Activated naive CD8-positive, alpha-beta T cell (primary cell): ENCODE measurements around the gene APEX1.
A peak's percentile ranks its signal among the peaks of the same experiment; 100 is the strongest.

ENCODE experiments used
- H3K27ac Mint-ChIP-seq: one replicate; pipeline ENCODE4 v1.8.0; 2021; ENCODE audit warnings: mixed read lengths
- H3K27me3 Mint-ChIP-seq: one replicate; pipeline ENCODE4 v1.8.0; 2021; ENCODE audit warnings: mixed read lengths
- H3K36me3 Mint-ChIP-seq: one replicate; pipeline ENCODE4 v1.8.0; 2021; ENCODE audit warnings: mixed read lengths
- H3K4me1 Mint-ChIP-seq: one replicate; pipeline ENCODE4 v1.8.0; 2021; ENCODE audit warnings: low read depth, mixed read lengths
- H3K4me3 Mint-ChIP-seq: one replicate; pipeline ENCODE4 v1.8.0; 2021; ENCODE audit warnings: mild to moderate bottlenecking, mixed read lengths
- H3K9me3 Mint-ChIP-seq: one replicate; pipeline ENCODE4 v1.8.0; 2021; ENCODE audit warnings: low read depth, mixed read lengths

The APEX1 gene

GRCh38 chr14:20454516-20455354 is at the start of gene APEX1, which contains the start of gene OSGEP:
Gene APEX1 (plus strand): TSS chr14:20455226. CDS start chr14:20455646, 420 bp downstream.
Gene OSGEP (minus strand): TSS chr14:20454812. CDS start chr14:20454683, 129 bp downstream.
- peaks cover 36% of the 10 kb centered on the region for H3K4me1 Mint-ChIP-seq
- H3K27ac Mint-ChIP-seq: no peak within 1 kb of the TSS
- peaks cover 6% of the 10 kb centered on the region for H3K36me3 Mint-ChIP-seq

GRCh38 chr14:20409226-20409625 is 45.8 kb upstream of the APEX1 start:
- Mint-ChIP-seq H3K27me3 (no peaks in the 10 kb centered on the region), H3K27ac (peak overlapping the region; percentile 50), H3K4me1 (peaks cover 51% of the 10 kb centered on the region), H3K4me3 (no peak overlapping the region), H3K36me3 (peaks cover 3% of the 10 kb centered on the region), H3K9me3 (no peaks in the 10 kb centered on the region)

More at GRCh38 chr14:20454516-20455354, at the start of gene APEX1, which contains the start of gene OSGEP:
- Mint-ChIP-seq H3K9me3 (no peaks in the 10 kb centered on the region), H3K4me3 (peak within 1 kb of the TSS; percentile 30), H3K27me3 (no peaks in the 10 kb centered on the region)

- Mint-ChIP-seq H3K4me1 (peaks cover 45% of the 10 kb centered on the region), H3K36me3 (no peaks in the 10 kb centered on the region), H3K27ac (peak overlapping the region; percentile 95), H3K27me3 (no peaks in the 10 kb centered on the region), H3K4me3 (peak overlapping the region; percentile 99), H3K9me3 (no peaks in the 10 kb centered on the region)
These were observed 42.6 kb upstream of the APEX1 start for GRCh38 chr14:20412411-20412810.

- Mint-ChIP-seq H3K4me1 (peaks cover 45% of the 10 kb centered on the region), H3K9me3 (no peaks in the 10 kb centered on the region), H3K27me3 (no peaks in the 10 kb centered on the region), H3K4me3 (peak within 1 kb of the TSS; percentile 99), H3K27ac (peak within 1 kb of the TSS; percentile 95), H3K36me3 (no peaks in the 10 kb centered on the region)
These were observed 41.9 kb upstream of the APEX1 start, which contains the start of gene TEP1 for GRCh38 chr14:20412876-20413743. Gene TEP1 (minus strand): TSS chr14:20413501. CDS start chr14:20408439, 5,062 bp downstream.

- Mint-ChIP-seq H3K4me3 (peak overlapping the region; percentile 99), H3K9me3 (no peaks in the 10 kb centered on the region), H3K27ac (peak overlapping the region; percentile 95), H3K27me3 (no peaks in the 10 kb centered on the region), H3K4me1 (peaks cover 45% of the 10 kb centered on the region), H3K36me3 (no peaks in the 10 kb centered on the region)
These were observed 41.3 kb upstream of the APEX1 start for GRCh38 chr14:20413744-20414082.

- peak overlapping the region; percentile 85 for H3K27ac Mint-ChIP-seq
- no peaks in the 10 kb centered on the region for H3K36me3 Mint-ChIP-seq
- no peak overlapping the region for H3K4me3 Mint-ChIP-seq
- peaks cover 36% of the 10 kb centered on the region for H3K4me1 Mint-ChIP-seq
- no peaks in the 10 kb centered on the region for H3K27me3 Mint-ChIP-seq
- no peaks in the 10 kb centered on the region for H3K9me3 Mint-ChIP-seq
These were observed 39.2 kb upstream of the APEX1 start for GRCh38 chr14:20415782-20416206.

GRCh38 chr14:20416223-20416622 is 38.8 kb upstream of the APEX1 start:
- Mint-ChIP-seq H3K4me3 (no peak overlapping the region), H3K4me1 (peaks cover 33% of the 10 kb centered on the region), H3K27ac (peak overlapping the region; percentile 85), H3K9me3 (no peaks in the 10 kb centered on the region), H3K36me3 (no peaks in the 10 kb centered on the region), H3K27me3 (no peaks in the 10 kb centered on the region)

GRCh38 chr14:20417250-20418186 is 37.5 kb upstream of the APEX1 start:
- H3K36me3 Mint-ChIP-seq: no peaks in the 10 kb centered on the region
- H3K9me3 Mint-ChIP-seq: no peaks in the 10 kb centered on the region
- no peak overlapping the region for H3K27ac Mint-ChIP-seq
- H3K4me1 Mint-ChIP-seq: peaks cover 24% of the 10 kb centered on the region
- H3K27me3 Mint-ChIP-seq: no peaks in the 10 kb centered on the region
- no peak overlapping the region for H3K4me3 Mint-ChIP-seq

GRCh38 chr14:20418501-20418909 is 36.5 kb upstream of the APEX1 start:
- Mint-ChIP-seq H3K4me3 (no peak overlapping the region), H3K4me1 (peaks cover 19% of the 10 kb centered on the region), H3K27ac (no peak overlapping the region), H3K36me3 (no peaks in the 10 kb centered on the region), H3K27me3 (no peaks in the 10 kb centered on the region), H3K9me3 (no peaks in the 10 kb centered on the region)

- peaks cover 11% of the 10 kb centered on the region for H3K4me1 Mint-ChIP-seq
These were observed 35.6 kb upstream of the APEX1 start for GRCh38 chr14:20419419-20419818.

GRCh38 chr14:20421267-20421666 is 33.8 kb upstream of the APEX1 start:
- H3K4me1 Mint-ChIP-seq: peaks cover 5% of the 10 kb centered on the region
- H3K4me3 Mint-ChIP-seq: no peak overlapping the region
- H3K27me3 Mint-ChIP-seq: no peaks in the 10 kb centered on the region
- H3K27ac Mint-ChIP-seq: no peak overlapping the region
- no peaks in the 10 kb centered on the region for H3K9me3 Mint-ChIP-seq
- H3K36me3 Mint-ChIP-seq: no peaks in the 10 kb centered on the region

More at GRCh38 chr14:20419419-20419818, 35.6 kb upstream of the APEX1 start:
- no peaks in the 10 kb centered on the region for H3K27me3 Mint-ChIP-seq
- no peaks in the 10 kb centered on the region for H3K9me3 Mint-ChIP-seq
- no peak overlapping the region for H3K4me3 Mint-ChIP-seq
- no peaks in the 10 kb centered on the region for H3K36me3 Mint-ChIP-seq
- no peak overlapping the region for H3K27ac Mint-ChIP-seq

- peaks cover 13% of the 10 kb centered on the region for H3K4me1 Mint-ChIP-seq
- H3K27me3 Mint-ChIP-seq: no peaks in the 10 kb centered on the region
- H3K27ac Mint-ChIP-seq: no peak overlapping the region
- no peaks in the 10 kb centered on the region for H3K36me3 Mint-ChIP-seq
- no peak overlapping the region for H3K4me3 Mint-ChIP-seq
- no peaks in the 10 kb centered on the region for H3K9me3 Mint-ChIP-seq
These were observed 32.1 kb upstream of the APEX1 start for GRCh38 chr14:20422886-20423285.

GRCh38 chr14:20424851-20425250 is 30.2 kb upstream of the APEX1 start:
- H3K4me3 Mint-ChIP-seq: no peak overlapping the region
- H3K27me3 Mint-ChIP-seq: no peaks in the 10 kb centered on the region
- H3K9me3 Mint-ChIP-seq: no peaks in the 10 kb centered on the region
- H3K27ac Mint-ChIP-seq: no peak overlapping the region
- H3K36me3 Mint-ChIP-seq: no peaks in the 10 kb centered on the region
- H3K4me1 Mint-ChIP-seq: peaks cover 32% of the 10 kb centered on the region
